ENCODE results near the gene GOLT1A.

The GOLT1A gene

DNA sequence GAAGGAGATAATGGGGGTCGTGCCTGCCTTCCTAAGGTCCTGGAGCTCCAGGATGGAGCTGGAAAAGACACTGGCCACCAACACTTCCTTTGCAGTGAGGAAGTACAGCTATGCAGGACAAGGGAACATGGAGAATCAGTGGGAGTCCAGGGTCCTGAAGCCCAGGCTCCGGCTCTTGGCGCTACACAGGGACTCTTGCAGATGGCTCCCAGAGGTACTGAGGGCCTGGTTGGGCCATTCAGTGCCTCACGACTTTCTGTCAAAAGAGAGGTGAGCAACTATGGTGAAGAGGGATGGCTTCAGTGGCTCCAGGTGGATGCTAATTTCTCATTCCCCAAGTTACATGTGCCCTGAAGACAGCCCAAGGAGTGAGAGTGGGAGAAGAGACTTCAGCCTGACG is 60.1 kb downstream of the GOLT1A start:
- DNase-seq, result no peak

DNA sequence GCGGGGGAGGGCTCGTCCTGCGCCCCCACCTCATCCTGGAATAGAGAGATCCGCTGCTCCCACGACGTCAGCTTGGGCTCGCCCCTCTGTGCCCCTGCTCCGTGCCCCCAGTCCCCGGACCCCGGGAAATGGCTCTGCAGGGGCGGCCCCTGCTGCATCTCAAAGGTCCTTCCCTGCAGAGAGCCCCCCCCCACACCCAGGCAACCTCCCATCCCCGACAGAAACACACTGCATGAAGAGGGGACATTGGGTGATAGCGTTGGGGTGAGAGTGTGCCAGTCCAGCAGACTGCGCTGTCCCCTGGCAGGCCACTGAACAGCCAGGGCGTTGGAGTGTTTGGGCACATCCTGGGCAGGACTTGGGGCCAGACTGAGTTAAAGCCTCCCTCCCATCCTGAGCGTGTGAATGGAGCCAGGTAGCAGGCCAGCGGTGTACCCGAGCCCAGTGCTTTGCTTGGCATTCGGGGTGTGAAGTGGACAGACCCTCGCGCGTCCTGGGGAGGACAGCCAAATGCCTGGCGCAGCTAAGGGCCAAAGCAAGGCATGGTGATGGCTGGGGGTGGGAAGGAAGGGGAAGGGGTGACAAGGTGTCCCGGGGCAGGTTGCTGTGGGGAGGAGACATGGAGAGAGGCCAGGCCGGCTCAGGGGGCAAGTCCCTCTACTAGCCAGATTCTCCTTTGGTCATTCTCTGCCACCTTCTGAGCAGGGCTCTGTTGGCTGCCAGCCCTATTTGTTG is 61.3 kb downstream of the GOLT1A start:
- no peak for DNase-seq

DNA sequence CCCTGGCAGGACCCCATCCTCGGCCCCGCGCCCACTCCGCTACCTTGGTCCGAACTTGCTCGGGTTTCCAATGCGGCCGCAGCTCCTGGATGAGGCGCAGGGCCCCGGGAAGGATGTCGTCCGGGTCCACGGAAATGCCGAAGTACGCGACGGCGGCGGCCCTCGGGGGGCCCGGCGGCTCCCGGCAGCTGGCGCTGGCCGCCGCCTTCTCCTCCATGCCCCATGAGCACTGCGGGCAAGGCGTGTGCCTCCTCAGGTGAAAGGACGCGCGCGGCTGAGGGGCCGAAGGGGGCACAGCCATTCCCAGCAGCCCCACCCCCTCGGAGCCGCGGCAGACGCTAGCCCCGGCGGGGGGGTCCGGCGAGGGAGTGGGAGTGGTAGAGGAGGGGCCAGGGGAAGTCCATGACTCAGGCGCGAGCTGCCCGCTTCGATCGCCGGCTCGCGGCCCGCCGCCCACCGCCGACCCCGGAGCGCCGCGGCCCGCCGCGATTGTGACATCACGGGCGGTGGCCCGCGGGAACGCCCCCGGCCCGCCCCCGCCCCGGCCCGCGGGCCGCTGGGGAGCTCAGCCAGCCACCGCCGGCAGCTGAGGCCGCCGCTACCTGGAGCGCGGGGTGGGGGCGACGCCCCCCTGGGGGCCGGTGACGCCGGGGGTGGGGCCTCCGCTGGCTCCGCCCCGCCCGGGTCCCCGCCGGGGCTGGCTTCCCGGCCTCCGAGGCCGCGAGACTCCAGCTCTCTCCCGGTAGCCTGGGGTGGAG is 62.1 kb downstream of the GOLT1A start, which contains the start of gene ETNK2:
Gene ETNK2, minus strand, starts transcription at position 493 of the 758 bp plus-strand sequence. Its CDS starts 192 bp downstream, at position 301.
- peak; percentile 43 for DNase-seq

DNA sequence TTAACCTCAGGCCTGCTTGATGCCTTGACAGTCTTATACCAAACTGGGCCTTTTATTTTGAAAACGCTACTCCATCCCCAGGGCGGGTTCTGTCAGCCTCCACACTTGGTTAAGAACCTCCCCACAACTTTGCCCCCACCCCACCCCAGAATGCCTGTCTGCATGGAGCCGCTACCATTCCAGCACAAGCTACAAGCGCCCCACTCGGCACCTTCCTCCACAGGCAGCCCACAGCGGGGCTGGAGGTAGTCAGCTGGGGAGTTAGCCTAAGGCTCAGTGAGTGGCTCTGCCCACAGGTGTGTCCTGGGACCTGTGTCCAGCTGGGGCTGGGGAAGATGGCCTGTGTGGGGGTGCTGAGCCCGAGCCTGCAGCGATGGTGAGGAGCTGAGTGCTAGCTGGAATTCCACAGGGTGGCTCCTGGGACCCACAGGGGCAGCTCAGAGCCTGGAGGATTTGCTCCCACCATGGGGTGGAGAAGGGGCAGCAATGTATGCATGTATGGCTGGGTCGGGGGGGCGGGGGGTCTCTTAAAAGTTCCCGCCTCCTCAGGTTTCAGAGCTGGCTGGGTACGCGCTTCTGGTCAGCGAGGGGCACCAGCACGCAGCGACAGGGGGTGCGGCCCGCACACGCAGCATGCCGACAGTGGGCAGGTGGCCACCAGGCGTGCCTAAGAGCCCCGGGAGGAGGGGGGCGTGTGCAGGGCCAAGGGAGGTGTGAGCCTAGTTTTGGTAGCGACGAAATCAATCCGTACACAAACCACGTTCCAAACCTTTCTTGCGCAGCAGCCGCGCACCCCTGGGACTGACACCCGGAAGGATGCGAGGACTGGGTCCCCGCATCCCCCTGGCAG is 62.9 kb downstream of the GOLT1A start:
- no peak for DNase-seq

DNA sequence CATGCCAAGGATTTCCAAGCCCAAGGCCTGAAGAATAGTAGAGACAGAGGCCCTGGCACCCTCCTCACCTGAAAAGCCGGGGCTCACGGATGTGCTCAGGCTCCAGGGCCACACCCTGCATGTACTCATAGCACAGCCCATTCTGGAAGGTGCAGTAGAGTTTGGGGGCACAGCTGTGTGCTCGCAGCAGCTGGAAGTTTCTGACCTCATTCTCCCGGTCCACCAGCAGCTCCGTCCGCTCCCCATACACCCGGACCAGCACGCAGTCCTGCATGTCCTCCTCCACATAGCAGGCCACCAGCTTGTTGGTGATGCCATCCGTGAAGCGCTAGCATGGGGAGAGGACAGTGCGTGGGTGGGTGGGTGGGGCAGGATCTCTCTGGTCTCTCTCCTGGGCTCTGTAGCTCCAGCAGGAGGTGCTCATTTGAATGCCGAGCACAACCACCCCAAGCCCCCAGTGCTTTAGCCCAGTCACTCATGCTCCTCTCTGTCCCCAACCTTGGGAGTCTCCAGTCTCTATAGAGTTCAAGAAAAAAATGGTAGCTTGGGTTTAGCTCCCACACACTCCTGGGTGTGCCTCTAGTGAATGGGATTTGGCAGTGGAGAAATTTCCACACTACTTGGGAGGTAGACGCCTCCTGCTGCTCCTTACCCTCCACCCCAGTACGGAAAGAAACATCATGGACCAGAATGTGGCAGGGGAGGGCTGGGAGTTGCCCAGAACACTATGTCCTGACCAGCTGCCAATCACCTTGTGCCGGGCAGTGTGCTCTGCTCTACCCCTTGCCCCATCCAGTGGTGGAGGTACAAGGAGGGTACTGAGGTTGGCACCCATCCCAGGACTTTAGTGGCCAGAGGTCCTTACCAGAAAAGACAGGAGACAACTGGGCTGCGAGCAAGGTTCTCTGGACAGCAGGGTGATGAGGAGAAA is 63.9 kb downstream of the GOLT1A start:
- DNase-seq, result no peak

DNA sequence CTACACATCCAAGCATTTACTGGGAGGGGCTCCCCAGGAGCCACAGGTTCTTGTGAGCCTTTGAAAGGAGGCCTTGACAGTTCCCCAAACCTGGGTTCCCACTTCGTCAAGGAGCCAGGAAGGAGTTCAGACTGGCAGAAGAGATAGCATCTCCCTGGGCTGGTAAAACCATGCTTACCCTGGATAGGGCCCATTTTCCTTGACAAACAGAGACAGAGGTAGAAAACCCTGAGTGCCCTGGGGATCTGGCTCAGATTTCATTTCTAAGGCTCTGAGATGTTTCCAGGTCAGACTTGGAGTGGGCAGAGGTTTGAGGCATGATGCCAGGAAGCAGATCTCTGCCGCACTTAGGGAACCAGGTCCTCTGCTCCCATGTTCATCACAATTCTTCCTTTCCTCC is 64.7 kb downstream of the GOLT1A start:
- no peak for DNase-seq
